ENCODE data around the gene DOCK8. TPM values are rescaled to one million over a fixed set of nuclear protein-coding genes. Genes with fewer than 3 reads are reported as not detected.
A peak's percentile ranks its signal among the peaks of the same experiment; 100 is the strongest.

DOCK8 gene
- total and polyA plus RNA-seq, 2 of the 4 experiments (the other 2 are of a cell fraction) = not detected

DNA sequence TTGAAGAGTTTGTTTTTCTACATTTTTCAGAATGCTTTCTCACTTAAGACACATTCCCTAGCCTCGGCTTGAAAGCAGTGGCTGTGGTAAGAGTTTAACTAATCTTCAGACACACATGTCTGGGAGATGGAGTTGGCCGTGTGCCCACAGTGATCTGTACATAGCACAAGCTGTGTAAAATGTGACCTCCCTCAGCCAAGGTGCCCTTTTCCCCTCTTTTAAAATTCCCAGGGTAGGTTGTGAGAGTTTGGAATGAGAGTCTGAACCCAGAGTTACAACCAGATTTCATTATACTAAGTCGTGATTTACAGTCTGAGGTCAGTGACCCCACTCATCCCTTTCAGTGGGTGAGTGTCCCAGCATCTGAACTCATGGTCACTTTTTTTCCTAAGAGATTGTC, 230.4 kb downstream of the DOCK8 start:
- DNase-seq (no peak), ATAC-seq (ENCODE audit: low read depth) (peak; percentile 37; the same call in 1 of the 2 replicates)
- H3K4me2 ChIP-seq (ENCODE audit: low read depth, low read length) = no peak overlapping the region
- no peak overlapping the region for H2BK15ac ChIP-seq (ENCODE audit: low read depth, low read length)
- peaks cover 4% of the 10 kb centered on the region for H3K27me3 ChIP-seq (ENCODE audit: control insufficient read depth, insufficient read depth, low read length)
- no peak overlapping the region for H4K5ac ChIP-seq (ENCODE audit: low read depth, low read length)
- H3K23ac ChIP-seq (ENCODE audit: low read depth, low read length) = no peak overlapping the region
- H2AFZ ChIP-seq (replicated peaks; ENCODE audit: low read length, poor library complexity) = no peak overlapping the region
- no peak overlapping the region for H2BK20ac ChIP-seq (ENCODE audit: low read depth, low read length)
- TF ChIP-seq RCOR1 (IDR thresholded peaks at IDR 0.05; ENCODE audit: insufficient replicate concordance, low read length) = no peak
- TF ChIP-seq CTCF (conservative IDR thresholded peaks at IDR 0.05; ENCODE audit: low read depth, low read length) = no peak
- TF ChIP-seq CEBPB (IDR thresholded peaks at IDR 0.05; ENCODE audit: low read depth, low read length) = no peak
- TF ChIP-seq NFE2L2 (IDR thresholded peaks at IDR 0.05; ENCODE audit: low read depth, low read length) = no peak
- TF ChIP-seq FOS (IDR thresholded peaks at IDR 0.05; ENCODE audit: low read depth, low read length) = no peak
- TF ChIP-seq SMC3 (IDR thresholded peaks at IDR 0.05; ENCODE audit: low read depth, low read length) = no peak
- no peak for TF ChIP-seq POLR2A (IDR thresholded peaks at IDR 0.05; ENCODE audit: low read depth, low read length)
- TF ChIP-seq RFX5 (IDR thresholded peaks at IDR 0.05; ENCODE audit: low read depth, low read length) = no peak
- TF ChIP-seq MAZ (IDR thresholded peaks at IDR 0.05; ENCODE audit: borderline replicate concordance, low read depth, low read length) = no peak
- TF ChIP-seq BHLHE40 (IDR thresholded peaks at IDR 0.05; ENCODE audit: low read depth, low read length) = no peak
- no peak for TF ChIP-seq MXI1 (IDR thresholded peaks at IDR 0.05; ENCODE audit: borderline replicate concordance, low read depth, low read length)
- TF ChIP-seq MAFK (IDR thresholded peaks at IDR 0.05; ENCODE audit: low read depth, low read length) = no peak
- no peak for TF ChIP-seq ELK1 (IDR thresholded peaks at IDR 0.05; ENCODE audit: borderline replicate concordance, low read depth, low read length)
- TF ChIP-seq CHD1 (IDR thresholded peaks at IDR 0.05; ENCODE audit: low read depth, low read length) = no peak
- no peak for TF ChIP-seq USF2 (IDR thresholded peaks at IDR 0.05; ENCODE audit: low read depth, low read length)
- no peak for TF ChIP-seq RAD21 (IDR thresholded peaks at IDR 0.05; ENCODE audit: low read length)
- H3K79me1 ChIP-seq (ENCODE audit: low read depth in 1 of 2, low read length in 2 of 2) = no peaks in the 10 kb centered on the region
- H4K20me1 ChIP-seq (ENCODE audit: insufficient read depth, low read length) = no peaks in the 10 kb centered on the region
- CTCF ChIA-PET = no interaction called here
- H2BK120ac ChIP-seq (ENCODE audit: low read depth, low read length) = no peak overlapping the region
- no peak overlapping the region for H3K56ac ChIP-seq (ENCODE audit: extremely low read depth, insufficient read depth, low read length)
- H2BK5ac ChIP-seq (ENCODE audit: low read depth, low read length, poor library complexity, severe bottlenecking) = no peak overlapping the region
- intact Hi-C loops (cut with micrococcal nuclease) (loop anchor here (10.0 kb wide), 1 partner anchor 60 kb away; the partner anchor contains the start of gene KANK1), in situ Hi-C loops (cut with MboI; ENCODE audit: low sequenced_read_pairs) (no loop called here), dilution Hi-C loops (cut with HindIII; ENCODE audit: low sequenced_read_pairs, unreplicated experiment) (no loop called here)
- H3K9me3 ChIP-seq (ENCODE audit: control insufficient read depth, insufficient read depth, low read length) = no peaks in the 10 kb centered on the region
- H4K8ac ChIP-seq (ENCODE audit: low read depth in 2 of 2, low read length in 2 of 2) = no peak overlapping the region
- no peak overlapping the region for H4K91ac ChIP-seq (ENCODE audit: insufficient read depth, low read depth, low read length)
- POLR2A ChIA-PET (ENCODE audit: unreplicated experiment) = no interaction called here
- no peak overlapping the region for H3K14ac ChIP-seq (replicated peaks; ENCODE audit: low read depth, low read length)
- H3K9me1 ChIP-seq (ENCODE audit: insufficient read depth, low read length) = no peaks in the 10 kb centered on the region
- no CpG with 5 or more reads among the region's 3 CpGs for WGBS, 2 experiments (ENCODE audit: extremely low coverage in 2 of 2, insufficient read length in 1 of 2)
- no peak overlapping the region for H2AK9ac ChIP-seq (replicated peaks; ENCODE audit: low read depth, low read length, poor library complexity)
- no peaks in the 10 kb centered on the region for H3K36me3 ChIP-seq (ENCODE audit: control insufficient read depth, insufficient read depth, low read length)
- H3K9ac ChIP-seq (ENCODE audit: low read depth, low read length) = no peak overlapping the region
- H2AK5ac ChIP-seq (ENCODE audit: low read depth, low read length) = no peak overlapping the region
- no peaks in the 10 kb centered on the region; the same call in 1 of the 2 replicates for H3K4me1 ChIP-seq (ENCODE audit: control insufficient read depth, insufficient read depth, low read length)
- no TSS peak for BruUV-seq (replicated peaks)
- H3K18ac ChIP-seq (ENCODE audit: low read depth, low read length) = no peak overlapping the region
- no peak overlapping the region for H3K4me3 ChIP-seq (ENCODE audit: insufficient read depth, low read depth, low read length)
- no peak overlapping the region for H3K4ac ChIP-seq (ENCODE audit: low read depth, low read length)
- no peak overlapping the region for H3K27ac ChIP-seq (ENCODE audit: insufficient read depth, low read length)
